GM18526 (cell line): ENCODE measurements around the gene ING5.

Experiments
- POLR2A ChIP-seq: IDR thresholded peaks from 3 replicates; pipeline ENCODE4 v1.6.1; 2011; ENCODE audit not compliant: insufficient read length; ENCODE audit errors: extremely low read depth

Gene ING5

DNA sequence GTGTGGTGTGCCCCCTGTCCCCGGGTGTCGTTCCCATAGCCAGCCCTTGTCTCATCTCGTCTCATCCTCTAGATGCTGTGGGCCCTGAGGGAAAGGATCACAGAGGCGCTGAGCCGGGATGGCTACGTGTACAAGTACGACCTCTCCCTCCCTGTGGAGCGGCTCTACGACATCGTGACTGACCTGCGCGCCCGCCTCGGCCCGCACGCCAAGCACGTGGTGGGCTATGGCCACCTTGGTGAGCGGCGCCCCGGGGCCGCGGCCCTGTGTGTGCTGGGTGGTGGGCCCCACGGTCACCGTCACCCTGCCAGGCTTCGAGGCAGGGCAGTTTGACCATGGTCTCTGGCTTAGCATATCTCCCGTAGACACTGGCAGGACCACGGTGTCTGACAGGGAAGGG is 53.9 kb downstream of the ING5 start:
- TF ChIP-seq POLR2A: no peak

- no peak for TF ChIP-seq POLR2A
These were observed 57.4 kb downstream of the ING5 start for GRCh38 chr2:241759067-241759807.

DNA sequence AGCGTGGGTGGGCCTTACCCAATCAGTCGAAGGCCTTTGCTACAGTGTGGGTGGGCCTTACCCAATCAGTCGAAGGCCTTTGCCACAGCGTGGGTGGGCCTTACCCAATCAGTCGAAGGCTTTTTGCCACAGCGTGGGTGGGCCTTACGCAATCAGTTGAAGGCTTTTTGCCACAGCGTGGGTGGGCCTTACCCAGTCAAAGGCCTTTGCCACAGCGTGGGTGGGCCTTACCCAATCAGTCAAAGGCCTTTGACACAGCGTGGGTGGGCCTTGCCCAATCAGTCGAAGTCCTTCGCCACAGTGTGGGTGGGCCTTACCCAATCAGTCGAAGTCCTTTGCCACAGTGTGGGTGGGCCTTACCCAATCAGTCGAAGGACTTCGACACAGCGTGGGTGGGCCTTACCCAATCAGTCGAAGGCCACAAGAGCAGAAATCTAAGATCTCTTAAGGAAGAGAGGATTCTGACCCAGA is 58.5 kb downstream of the ING5 start:
- TF ChIP-seq POLR2A: no peak

DNA sequence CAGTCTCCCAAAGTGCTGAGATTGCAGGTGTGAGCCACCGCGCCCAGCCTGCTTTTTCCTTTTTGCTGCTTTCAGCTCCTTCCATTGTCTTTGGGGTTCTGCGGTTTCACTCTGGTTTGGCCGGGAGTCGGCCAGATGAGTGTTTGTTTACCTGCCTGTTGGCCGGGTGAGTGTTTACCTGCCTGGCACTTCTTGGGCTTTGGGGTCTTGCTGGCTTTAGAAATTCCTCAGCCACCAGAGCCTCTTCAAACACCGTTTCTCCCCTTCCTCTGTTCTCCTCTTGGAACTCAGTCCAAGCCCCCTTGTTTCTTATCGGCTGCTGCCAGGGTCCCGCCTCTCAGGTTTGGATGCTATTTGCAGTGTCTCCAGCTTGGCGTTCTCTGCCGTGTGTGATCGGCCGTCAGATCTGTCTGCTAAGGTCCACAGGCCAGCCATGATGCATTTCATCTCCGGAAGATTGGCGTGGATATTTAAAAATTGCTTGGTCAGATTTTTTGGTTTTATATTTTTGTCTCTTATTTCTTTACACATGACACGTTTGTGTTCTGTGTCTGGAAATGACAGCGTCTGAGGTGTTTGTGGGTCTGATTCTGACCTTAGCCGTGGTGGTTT is 60.6 kb downstream of the ING5 start:
- no peak for TF ChIP-seq POLR2A

DNA sequence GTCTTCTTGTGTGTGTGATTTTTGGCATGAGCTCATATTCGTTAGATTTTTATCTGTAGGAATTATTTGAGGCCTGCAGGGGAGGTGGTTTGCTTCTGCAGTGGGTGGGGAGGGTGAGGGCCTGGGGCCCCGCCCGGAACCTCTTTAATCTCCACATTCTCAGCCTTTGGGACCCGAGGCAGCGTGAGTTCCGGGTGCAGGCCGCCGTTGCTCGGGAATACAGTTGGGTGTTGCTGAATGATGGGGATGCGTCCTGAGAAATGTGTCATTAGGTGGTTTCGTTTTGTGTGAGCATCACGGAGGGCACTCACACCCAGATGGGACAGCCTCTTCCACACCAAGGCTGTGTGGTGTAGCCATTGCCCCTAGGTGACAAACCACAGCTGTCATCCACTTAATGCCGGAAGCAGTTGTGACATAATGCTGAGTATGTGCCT is 61.1 kb downstream of the ING5 start:
- TF ChIP-seq POLR2A: no peak

GRCh38 chr2:241763551-241764274 is 61.9 kb downstream of the ING5 start:
- no peak for TF ChIP-seq POLR2A

- TF ChIP-seq POLR2A: no peak
These were observed 62.7 kb downstream of the ING5 start for GRCh38 chr2:241764275-241765241.

GRCh38 chr2:241767464-241768250 is 65.8 kb downstream of the ING5 start:
- TF ChIP-seq POLR2A: no peak

DNA sequence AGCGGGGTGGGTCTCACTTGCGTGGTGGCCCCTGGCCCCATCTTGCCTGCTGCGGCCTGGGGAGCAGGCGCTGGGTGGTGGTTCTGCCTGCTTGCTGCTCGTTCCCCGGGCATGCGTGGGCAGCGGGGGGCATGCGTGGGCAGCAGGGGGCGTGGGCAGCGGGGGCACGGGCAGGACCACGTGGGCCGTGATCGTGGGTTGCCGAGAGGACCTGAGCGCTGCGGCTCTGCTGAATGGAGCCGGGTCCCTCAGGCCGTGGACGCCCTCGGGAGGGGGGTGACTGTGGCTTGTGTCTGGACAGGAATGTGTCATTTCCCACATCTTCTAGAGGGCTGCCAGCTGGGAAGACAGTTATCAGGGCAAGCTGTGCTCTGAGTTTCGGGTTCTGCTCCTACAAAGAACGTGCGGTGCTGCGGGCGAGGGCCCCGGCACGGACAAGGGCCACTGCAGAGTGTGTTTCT is 66.4 kb downstream of the ING5 start:
- TF ChIP-seq POLR2A: no peak

GRCh38 chr2:241768850-241769249 is 67.0 kb downstream of the ING5 start:
- no peak for TF ChIP-seq POLR2A

DNA sequence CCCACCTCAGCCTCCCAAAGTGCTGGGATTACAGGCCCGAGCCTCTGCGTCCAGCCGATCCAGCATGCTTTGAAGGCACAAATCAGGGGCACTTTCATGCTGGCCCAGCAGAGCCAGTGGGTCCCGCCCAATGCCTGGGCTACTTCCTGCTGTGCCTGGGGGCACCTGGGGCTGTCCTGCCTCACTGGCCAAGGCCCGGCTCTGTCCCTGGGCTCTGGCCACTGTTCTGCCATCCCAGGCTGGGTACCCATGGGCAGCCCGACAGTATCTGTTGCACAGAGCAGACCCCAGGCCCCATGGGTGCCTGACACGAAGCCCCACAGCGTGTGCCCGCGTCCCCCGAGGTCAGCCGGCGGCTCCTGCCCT is 68.0 kb downstream of the ING5 start:
- no peak for TF ChIP-seq POLR2A

DNA sequence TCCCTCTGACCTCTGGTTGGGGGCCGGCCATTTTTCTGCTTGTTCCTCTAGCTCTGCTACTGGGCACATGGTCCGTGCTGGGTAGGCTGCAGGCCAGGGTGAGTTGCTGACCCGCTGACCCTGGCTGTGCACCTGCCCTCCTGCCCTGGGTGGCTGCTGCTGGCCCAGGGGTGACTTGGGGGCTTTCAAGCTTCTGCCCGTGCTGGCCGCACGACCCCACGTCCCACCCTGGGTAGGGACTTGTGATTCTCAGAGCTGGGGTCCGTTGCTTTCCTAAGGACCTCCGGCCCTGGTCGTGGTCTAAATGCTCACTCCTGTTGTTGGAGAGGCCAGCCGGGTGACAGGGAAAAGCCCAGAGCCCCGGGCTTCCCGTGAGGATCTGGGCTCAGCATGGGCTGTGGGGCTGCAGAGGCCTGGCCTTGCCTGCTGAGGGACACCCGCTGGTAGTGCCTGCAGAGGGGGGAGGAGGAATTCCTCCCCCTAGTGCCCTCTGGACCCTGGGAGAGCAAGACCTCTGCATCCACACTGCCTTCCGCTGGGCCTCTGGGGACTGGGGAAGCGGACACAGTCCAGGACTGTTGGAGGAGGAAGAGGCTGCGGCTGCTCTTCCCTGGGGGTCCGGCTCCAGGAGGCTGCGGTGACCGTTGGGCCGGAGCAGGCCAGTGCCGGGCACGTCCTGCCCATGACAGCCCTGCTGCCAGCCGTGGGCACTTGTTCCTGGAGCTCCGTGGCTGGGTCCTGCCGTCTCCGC is 68.5 kb downstream of the ING5 start:
- no peak for TF ChIP-seq POLR2A

DNA sequence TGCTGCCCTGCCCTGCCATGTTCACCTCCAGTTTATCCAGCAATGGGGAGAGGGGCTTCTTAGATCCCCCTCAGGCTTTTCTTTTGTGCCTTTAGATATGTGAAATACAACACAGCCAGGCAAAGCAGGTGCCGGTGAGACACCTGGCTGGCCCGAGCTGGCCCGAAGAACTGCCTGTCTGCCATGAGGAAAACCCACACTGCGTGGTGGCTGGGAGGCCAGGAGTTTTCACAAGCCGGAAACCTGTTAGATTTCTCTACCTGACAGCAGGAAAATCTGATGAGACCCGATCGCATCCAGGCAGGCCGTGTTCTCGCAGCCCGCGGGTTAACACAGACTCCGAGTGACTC is 69.1 kb downstream of the ING5 start:
- TF ChIP-seq POLR2A: no peak
